Measurements from ENCODE around the gene NSG1.

GRCh38 chr4:4402966-4403365 is 16.1 kb downstream of the NSG1 start:
- TF ChIP-seq CTCF (IDR thresholded peaks at IDR 0.05): no peak
- no peak for TF ChIP-seq POLR2A (IDR thresholded peaks at IDR 0.05)
- no peak for TF ChIP-seq POLR2AphosphoS5 (IDR thresholded peaks at IDR 0.05)
- no peak for TF ChIP-seq EP300 (IDR thresholded peaks at IDR 0.05)
